Measurements from ENCODE around the gene CLEC12A. TPM values are rescaled to one million over a fixed set of nuclear protein-coding genes. Genes with fewer than 3 reads are reported as not detected.

The CLEC12A gene
- total RNA-seq, 1 experiment from 2014 or later = not detected

- Histone ChIP-seq H3K27me3 (ENCODE audit: insufficient read depth, low read length) (peaks cover 32% of the 10 kb centered on the region), H3K4me2 (ENCODE audit: low read length) (no peak overlapping the region), H3K79me2 (ENCODE audit: insufficient read depth, low read length) (no peaks in the 10 kb centered on the region), H3K4me3 (replicated peaks in 1 of 2; ENCODE audit: low read depth in 1 of 2, low read length in 2 of 2) (no peak overlapping the region), H2AFZ (ENCODE audit: low read depth, low read length, poor library complexity, severe bottlenecking) (no peak overlapping the region), H3K4me1 (ENCODE audit: control insufficient read depth in 1 of 2, insufficient read depth in 2 of 2, low read length in 2 of 2) (no peaks in the 10 kb centered on the region), H3K9me2 (ENCODE audit: insufficient read depth) (peaks cover 4% of the 10 kb centered on the region; the same call in 1 of the 2 replicates), H3K9me3 (ENCODE audit: control insufficient read depth in 1 of 2, insufficient read depth in 1 of 2, low read depth in 1 of 2, low read length in 2 of 2) (no peaks in the 10 kb centered on the region), H3K36me3 (ENCODE audit: control insufficient read depth in 1 of 2, insufficient read depth in 2 of 2, low read length in 2 of 2) (no peaks in the 10 kb centered on the region), H3K27ac (ENCODE audit: low read depth, low read length) (no peak overlapping the region), H3K9ac (ENCODE audit: low read length) (no peak overlapping the region), H4K20me1 (ENCODE audit: insufficient read depth) (no peaks in the 10 kb centered on the region)
- ChIA-PET POLR2A (no interaction called here), RAD21 (ENCODE audit: low non-redundant PET in 1 of 2, low total read pairs in 2 of 2, uncharacterized antibody in 2 of 2, unreplicated experiment in 2 of 2) (no interaction called here), CTCF (no interaction called here)
- DNase-seq (ENCODE audit: low read depth, low spot score) (no peak), ATAC-seq (no peak)
- TF ChIP-seq SRF (IDR thresholded peaks at IDR 0.05; ENCODE audit: low read depth) (no peak), FOSL1 (IDR thresholded peaks at IDR 0.05; ENCODE audit: low read depth) (no peak), EZH2 (IDR thresholded peaks at IDR 0.05) (no peak), EZH2phosphoT487 (IDR thresholded peaks at IDR 0.05; ENCODE audit: borderline replicate concordance) (no peak), ZBTB33 (IDR thresholded peaks at IDR 0.05; ENCODE audit: extremely low read depth, insufficient replicate concordance, low read length) (no peak), POLR2A (IDR thresholded peaks at IDR 0.05; ENCODE audit: borderline replicate concordance, extremely low read depth, insufficient read depth, insufficient read length) (no peak), SIN3A (IDR thresholded peaks at IDR 0.05; ENCODE audit: low read depth) (no peak), CBX3 (IDR thresholded peaks at IDR 0.05; ENCODE audit: low read depth) (no peak), ZFX (IDR thresholded peaks at IDR 0.05) (no peak), CTCF (IDR thresholded peaks at IDR 0.05 in 2 of 3, conservative IDR thresholded peaks at IDR 0.05 in 1 of 3; ENCODE audit: borderline replicate concordance in 1 of 3, insufficient read depth in 1 of 3, low read depth in 2 of 3, low read length in 2 of 3) (no peak), TCF7L2 (IDR thresholded peaks at IDR 0.05; ENCODE audit: borderline replicate concordance, extremely low read depth, insufficient read depth, insufficient read length) (no peak), RAD21 (IDR thresholded peaks at IDR 0.05; ENCODE audit: low read depth) (no peak), EGR1 (IDR thresholded peaks at IDR 0.05; ENCODE audit: low read depth) (no peak), ATF3 (IDR thresholded peaks at IDR 0.05) (no peak), CEBPB (IDR thresholded peaks at IDR 0.05; ENCODE audit: low read depth) (no peak), JUND (IDR thresholded peaks at IDR 0.05) (no peak), ELF1 (IDR thresholded peaks at IDR 0.05; ENCODE audit: borderline replicate concordance, low read depth) (no peak), MAX (IDR thresholded peaks at IDR 0.05) (no peak)
- BruUV-seq (replicated peaks) = no TSS peak
- intact Hi-C loops (cut with micrococcal nuclease) = no loop called here
Measured at GRCh38 chr12:10016881-10017280, 45.7 kb downstream of the CLEC12A start.

Measured in HCT116 (cell line).